K562 (cell line): ENCODE measurements around the gene BTBD2. TPM values are rescaled to one million over a fixed set of nuclear protein-coding genes. Genes with fewer than 3 reads are reported as not detected.

Experiments
- ADNP ChIP-seq: fragments of 200-800 bp; sonication (Bioruptor generic); IDR thresholded peaks from 2 replicates; pipeline ENCODE4 v1.6.1; 2016; ENCODE audit warnings: missing genetic modification characterization, missing compliant biosample characterization
- FOS ChIP-seq: IDR thresholded peaks from 3 replicates; pipeline ENCODE4 v1.6.1; 2011; ENCODE audit not compliant: insufficient read length; ENCODE audit errors: extremely low read depth
- GABPB1 ChIP-seq: sonication (generic); formaldehyde crosslinking; IDR thresholded peaks from 2 replicates; pipeline ENCODE4 v1.8.0; 2022; ENCODE audit warnings: mild to moderate bottlenecking, missing genetic modification reagents
- KAT7 ChIP-seq: sonication (generic); formaldehyde crosslinking; IDR thresholded peaks from 2 replicates; pipeline ENCODE4 v1.8.0; 2022; ENCODE audit warnings: missing genetic modification reagents, mild to moderate bottlenecking, borderline replicate concordance
- KLF16 ChIP-seq: IDR thresholded peaks from 2 replicates; pipeline ENCODE4 v1.6.1; 2016; ENCODE audit warnings: antibody characterized with exemption
- PML ChIP-seq: IDR thresholded peaks from 2 replicates; pipeline ENCODE4 v1.6.1; 2012; ENCODE audit warnings: low read length, inconsistent platforms
- POLR2H ChIP-seq: IDR thresholded peaks from 2 replicates; pipeline ENCODE4 v1.6.1; 2016; ENCODE audit warnings: missing genetic modification characterization, low read depth, mild to moderate bottlenecking, control low read depth, missing compliant biosample characterization, moderate library complexity
- RFX5 ChIP-seq: IDR thresholded peaks from 2 replicates; pipeline ENCODE4 v1.6.1; 2011; ENCODE audit warnings: low read depth, mild to moderate bottlenecking, improper control_type of control experiment, low read length
- SMC3 ChIP-seq: conservative IDR thresholded peaks from 2 replicates; pipeline ENCODE4 v1.6.1; 2011; ENCODE audit warnings: low read depth, low read length, improper control_type of control experiment; ENCODE audit not compliant: insufficient read depth
- polyA plus RNA-seq, 8 experiments: library from polyadenylated mRNA; depleted of rRNA in 4 of 8; stranded (reverse) in 5 of 8; unstranded in 3 of 8; fragments of >200 nt; fragmentation: Nextera tagmentation in 2 of 8; fragmentation: Illumina TruSeq in 1 of 8; extraction: Ambion mirVana in 2 of 8; extraction: Trizol in 1 of 8; gene quantifications; 2 replicates each; pipeline versions ENCODE4 v1.2.1 to v1.2.3, GENCODE V29; 2011 to 2014; ENCODE audit warnings: inconsistent platforms in 1 of 8, missing spikeins in 1 of 8
- total RNA-seq, 7 experiments: library from RNA; depleted of rRNA in 6 of 7; stranded (reverse); fragments of >200 nt in 6 of 7; fragmentation: Illumina TruSeq in 2 of 7; extraction: Trizol in 2 of 7; gene quantifications; 2 replicates each; pipeline versions ENCODE4 v1.2.1 to v1.2.3, GENCODE V29; 2011 to 2021; ENCODE audit warnings: low replicate concordance in 1 of 7
- TF ChIP-seq, protein P1 (sequence below): IDR thresholded peaks from 2 replicates; pipeline ENCODE4 v1.6.1; 2011; ENCODE audit warnings: borderline replicate concordance, low read depth, mild to moderate bottlenecking, moderate library complexity, low read length; ENCODE audit not compliant: insufficient read depth, poor library complexity, severe bottlenecking
- TF ChIP-seq, protein P2 (sequence below): fragments of 250-450 bp; sonication (Bioruptor Pico); IDR thresholded peaks from 2 replicates; pipeline ENCODE4 v1.4.0; 2020; ENCODE audit warnings: mild to moderate bottlenecking, moderate library complexity
- TF ChIP-seq, protein P3 (sequence below): sonication (generic); formaldehyde crosslinking; IDR thresholded peaks from 2 replicates; pipeline ENCODE4 v1.8.1; 2023; ENCODE audit warnings: mild to moderate bottlenecking, missing genetic modification reagents
- TF ChIP-seq, protein P4 (sequence below): fragments of 250-450 bp; sonication (Bioruptor Pico); IDR thresholded peaks from 2 replicates; pipeline ENCODE4 v1.5.0; 2021; ENCODE audit warnings: mild to moderate bottlenecking, moderate library complexity
- TF ChIP-seq, protein P5 (sequence below), 2 experiments: fragments of 450-650 bp in 1 of 2; IDR thresholded peaks; 2 replicates each; pipeline ENCODE4 v1.6.1; 2011 to 2017; ENCODE audit warnings: low read depth in 2 of 2, antibody characterized with exemption in 1 of 2, borderline replicate concordance in 1 of 2, low read length in 1 of 2, mild to moderate bottlenecking in 1 of 2, mixed read lengths in 1 of 2; ENCODE audit not compliant: control insufficient read depth in 1 of 2

BTBD2 gene
- total and polyA plus RNA-seq, 9 of the 15 experiments (the other 6 are each of a cell fraction or from before 2014, with no cell fraction given): 0.10 to 15.6 (median 6.9) TPM

DNA sequence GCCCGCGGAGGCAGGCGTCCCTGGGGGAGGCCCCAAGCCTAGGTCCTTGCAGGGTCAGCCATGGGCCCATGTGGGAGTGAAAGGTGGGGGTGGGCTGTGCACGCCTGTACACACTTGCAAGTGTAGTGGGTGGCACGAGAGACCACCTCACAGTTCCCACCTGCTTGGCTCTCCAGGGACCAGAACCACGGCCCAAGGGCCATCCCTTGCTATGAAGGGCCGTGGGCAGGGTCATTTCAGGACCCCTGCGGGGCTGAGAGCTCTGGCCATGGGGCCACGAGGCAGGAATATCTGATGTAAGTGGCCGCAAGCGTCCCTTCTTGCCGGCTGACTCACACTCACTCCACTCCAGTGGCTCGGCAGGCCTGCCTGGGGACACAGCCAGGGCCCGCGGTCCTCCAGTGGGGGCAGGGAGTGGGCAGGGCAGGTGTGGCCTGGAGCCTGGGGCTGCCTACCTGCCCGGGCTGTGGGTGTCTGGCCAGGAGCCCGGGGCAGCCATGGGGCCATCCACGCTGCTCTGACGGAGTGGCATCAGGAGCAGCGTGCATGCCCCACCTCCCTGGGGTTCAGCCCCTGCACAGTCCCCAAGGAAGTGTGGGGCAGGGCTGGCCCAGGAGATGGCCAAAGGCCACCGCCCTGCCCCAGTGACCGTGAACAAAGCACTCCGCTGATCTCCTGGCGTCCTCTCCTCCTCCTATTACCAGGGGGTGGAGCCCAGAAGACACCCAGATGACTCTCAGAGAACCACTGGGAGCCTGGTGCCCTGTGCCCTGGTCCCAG, 44.1 kb upstream of the BTBD2 start (continued):
- TF ChIP-seq, protein P1, sequence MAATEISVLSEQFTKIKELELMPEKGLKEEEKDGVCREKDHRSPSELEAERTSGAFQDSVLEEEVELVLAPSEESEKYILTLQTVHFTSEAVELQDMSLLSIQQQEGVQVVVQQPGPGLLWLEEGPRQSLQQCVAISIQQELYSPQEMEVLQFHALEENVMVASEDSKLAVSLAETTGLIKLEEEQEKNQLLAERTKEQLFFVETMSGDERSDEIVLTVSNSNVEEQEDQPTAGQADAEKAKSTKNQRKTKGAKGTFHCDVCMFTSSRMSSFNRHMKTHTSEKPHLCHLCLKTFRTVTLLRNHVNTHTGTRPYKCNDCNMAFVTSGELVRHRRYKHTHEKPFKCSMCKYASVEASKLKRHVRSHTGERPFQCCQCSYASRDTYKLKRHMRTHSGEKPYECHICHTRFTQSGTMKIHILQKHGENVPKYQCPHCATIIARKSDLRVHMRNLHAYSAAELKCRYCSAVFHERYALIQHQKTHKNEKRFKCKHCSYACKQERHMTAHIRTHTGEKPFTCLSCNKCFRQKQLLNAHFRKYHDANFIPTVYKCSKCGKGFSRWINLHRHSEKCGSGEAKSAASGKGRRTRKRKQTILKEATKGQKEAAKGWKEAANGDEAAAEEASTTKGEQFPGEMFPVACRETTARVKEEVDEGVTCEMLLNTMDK: no peak
- TF ChIP-seq, protein P2, sequence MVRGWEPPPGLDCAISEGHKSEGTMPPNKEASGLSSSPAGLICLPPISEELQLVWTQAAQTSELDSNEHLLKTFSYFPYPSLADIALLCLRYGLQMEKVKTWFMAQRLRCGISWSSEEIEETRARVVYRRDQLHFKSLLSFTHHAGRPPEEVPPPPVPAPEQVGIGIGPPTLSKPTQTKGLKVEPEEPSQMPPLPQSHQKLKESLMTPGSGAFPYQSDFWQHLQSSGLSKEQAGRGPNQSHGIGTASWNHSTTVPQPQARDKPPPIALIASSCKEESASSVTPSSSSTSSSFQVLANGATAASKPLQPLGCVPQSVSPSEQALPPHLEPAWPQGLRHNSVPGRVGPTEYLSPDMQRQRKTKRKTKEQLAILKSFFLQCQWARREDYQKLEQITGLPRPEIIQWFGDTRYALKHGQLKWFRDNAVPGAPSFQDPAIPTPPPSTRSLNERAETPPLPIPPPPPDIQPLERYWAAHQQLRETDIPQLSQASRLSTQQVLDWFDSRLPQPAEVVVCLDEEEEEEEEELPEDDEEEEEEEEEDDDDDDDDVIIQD: peak; percentile 65; the same call in 1 of the 2 replicates
- peak; percentile 25 for TF ChIP-seq PML
- no peak for TF ChIP-seq KAT7 (CRISPR knock-in tag)
- TF ChIP-seq POLR2H: peak; percentile 91
- peak; percentile 38 for TF ChIP-seq FOS
- TF ChIP-seq KLF16: no peak
- no peak for TF ChIP-seq RFX5
- TF ChIP-seq, protein P3, sequence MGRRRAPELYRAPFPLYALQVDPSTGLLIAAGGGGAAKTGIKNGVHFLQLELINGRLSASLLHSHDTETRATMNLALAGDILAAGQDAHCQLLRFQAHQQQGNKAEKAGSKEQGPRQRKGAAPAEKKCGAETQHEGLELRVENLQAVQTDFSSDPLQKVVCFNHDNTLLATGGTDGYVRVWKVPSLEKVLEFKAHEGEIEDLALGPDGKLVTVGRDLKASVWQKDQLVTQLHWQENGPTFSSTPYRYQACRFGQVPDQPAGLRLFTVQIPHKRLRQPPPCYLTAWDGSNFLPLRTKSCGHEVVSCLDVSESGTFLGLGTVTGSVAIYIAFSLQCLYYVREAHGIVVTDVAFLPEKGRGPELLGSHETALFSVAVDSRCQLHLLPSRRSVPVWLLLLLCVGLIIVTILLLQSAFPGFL (CRISPR knock-in tag): no peak
- no peak for TF ChIP-seq SMC3
- peak; percentile 80 for TF ChIP-seq GABPB1 (CRISPR knock-in tag)
- TF ChIP-seq, protein P4, sequence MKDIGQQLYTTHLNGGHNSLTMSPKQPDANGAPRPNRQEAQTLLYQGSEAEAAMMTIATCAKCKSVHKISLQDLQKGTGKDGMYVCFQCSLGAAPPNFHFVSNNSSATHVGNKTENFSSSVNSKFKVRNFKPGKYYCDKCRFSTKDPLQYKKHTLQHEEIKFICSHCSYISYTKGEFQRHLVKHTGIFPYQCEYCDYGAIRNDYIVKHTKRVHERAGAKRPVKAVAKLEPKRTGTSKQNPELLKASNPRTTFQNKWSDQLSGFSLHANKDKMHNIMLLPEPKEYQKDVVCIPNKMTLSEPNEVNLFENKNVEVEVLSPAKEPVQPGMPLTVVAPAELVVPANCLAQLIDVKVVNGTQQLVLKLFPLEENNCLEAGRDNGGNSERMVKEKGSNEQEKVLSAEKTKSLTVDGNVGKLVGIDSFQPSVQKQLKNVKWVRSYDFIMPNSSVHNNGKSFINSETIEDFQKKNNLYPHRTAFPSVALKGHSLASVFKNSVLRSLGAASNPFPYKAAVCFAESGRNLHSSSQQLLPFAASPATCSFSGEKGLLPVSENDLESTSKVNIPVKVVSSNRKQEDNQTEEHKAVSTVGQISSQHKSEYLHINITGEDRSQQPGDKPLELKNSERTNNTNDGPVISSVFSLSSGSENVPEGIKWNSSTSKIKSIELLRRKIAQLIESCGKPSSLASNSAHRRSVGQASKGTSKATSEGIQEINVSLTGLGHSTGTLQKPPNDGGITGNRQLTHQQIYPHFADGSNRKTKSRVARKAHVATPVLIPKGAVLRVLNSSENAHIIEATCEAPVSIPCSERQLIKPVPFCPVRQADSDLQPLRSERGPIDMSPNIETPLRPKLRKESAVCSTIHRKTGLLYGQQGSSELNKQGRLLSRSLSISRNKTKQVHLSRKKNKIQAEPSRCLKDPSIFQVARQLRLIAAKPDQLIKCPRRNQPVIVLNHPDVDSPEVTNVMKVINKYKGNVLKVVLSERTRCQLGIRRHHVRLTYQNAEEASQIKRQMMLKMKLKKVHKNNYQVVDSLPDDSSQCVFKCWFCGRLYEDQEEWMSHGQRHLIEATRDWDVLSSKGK: no peak
- TF ChIP-seq ADNP: peak; percentile 35; the same call in 1 of the 2 replicates
- TF ChIP-seq, protein P5, sequence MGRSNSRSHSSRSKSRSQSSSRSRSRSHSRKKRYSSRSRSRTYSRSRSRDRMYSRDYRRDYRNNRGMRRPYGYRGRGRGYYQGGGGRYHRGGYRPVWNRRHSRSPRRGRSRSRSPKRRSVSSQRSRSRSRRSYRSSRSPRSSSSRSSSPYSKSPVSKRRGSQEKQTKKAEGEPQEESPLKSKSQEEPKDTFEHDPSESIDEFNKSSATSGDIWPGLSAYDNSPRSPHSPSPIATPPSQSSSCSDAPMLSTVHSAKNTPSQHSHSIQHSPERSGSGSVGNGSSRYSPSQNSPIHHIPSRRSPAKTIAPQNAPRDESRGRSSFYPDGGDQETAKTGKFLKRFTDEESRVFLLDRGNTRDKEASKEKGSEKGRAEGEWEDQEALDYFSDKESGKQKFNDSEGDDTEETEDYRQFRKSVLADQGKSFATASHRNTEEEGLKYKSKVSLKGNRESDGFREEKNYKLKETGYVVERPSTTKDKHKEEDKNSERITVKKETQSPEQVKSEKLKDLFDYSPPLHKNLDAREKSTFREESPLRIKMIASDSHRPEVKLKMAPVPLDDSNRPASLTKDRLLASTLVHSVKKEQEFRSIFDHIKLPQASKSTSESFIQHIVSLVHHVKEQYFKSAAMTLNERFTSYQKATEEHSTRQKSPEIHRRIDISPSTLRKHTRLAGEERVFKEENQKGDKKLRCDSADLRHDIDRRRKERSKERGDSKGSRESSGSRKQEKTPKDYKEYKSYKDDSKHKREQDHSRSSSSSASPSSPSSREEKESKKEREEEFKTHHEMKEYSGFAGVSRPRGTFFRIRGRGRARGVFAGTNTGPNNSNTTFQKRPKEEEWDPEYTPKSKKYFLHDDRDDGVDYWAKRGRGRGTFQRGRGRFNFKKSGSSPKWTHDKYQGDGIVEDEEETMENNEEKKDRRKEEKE (IDR thresholded peaks at IDR 0.05; ENCODE audit: borderline replicate concordance in 1 of 2, control insufficient read depth in 1 of 2, low read depth in 2 of 2, low read length in 1 of 2): no peak
